ENCODE results near the gene GMDS. TPM values are rescaled to one million over a fixed set of nuclear protein-coding genes. Genes with fewer than 3 reads are reported as not detected.

Gene GMDS
- total RNA-seq, 3 donors from 2014 or later (not counting 1 experiment from before 2014, with no cell fraction given): 23.6 to 31.0 (median 26.4) TPM

GRCh38 chr6:1605004-1605892, 640.2 kb downstream of the GMDS start:
- 5% methylated on average over 65 of the region's 65 CpGs for WGBS (ENCODE audit: insufficient coverage)

DNA sequence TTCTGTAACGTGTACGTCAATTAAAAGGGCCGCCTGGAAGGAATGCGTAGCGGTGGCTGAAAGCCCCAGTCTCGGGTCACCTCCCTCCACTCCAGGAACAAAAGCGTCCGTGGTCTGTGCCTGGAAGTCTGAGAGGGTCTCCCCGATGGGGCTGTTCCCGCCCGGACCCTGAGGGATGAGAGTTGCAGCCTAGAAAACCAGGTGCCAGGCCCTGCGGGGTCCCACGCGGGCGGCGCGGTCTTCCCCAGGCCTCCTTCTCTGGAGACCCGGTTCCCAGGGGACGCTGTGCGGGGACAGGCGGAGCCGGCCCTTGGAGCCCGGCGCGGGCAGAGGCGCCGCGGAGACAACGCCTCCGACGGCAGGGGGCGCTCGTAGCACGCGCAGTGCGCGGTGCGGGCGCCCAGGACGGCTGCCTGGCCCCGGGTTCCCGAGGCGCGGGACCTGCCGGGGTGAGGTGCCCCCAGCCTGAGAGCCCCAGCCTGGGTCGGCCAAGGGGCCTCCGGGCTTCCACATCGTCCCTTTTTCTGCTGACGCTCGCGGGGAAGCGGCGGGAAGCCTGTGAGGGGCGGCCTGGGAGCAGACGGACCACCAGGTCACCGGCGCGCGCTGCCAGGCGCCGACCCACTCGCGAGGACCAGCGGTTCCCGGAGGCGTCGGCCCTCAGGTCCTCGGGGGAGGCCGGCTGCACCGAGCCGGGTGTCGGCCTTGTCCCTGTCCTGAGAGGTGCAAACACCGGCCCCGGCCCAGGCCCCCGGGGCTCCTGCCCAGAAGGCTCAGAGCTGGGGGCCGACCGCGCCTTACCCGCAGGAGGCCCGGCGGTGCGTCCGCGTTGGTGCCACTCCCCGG, 641.0 kb downstream of the GMDS start:
- Histone ChIP-seq H3K4me3 (ENCODE audit: low read length) (no peak overlapping the region), H3K4me1 (ENCODE audit: control insufficient read depth, insufficient read depth, low read length) (peaks cover 43% of the 10 kb centered on the region), H3K9me3 (ENCODE audit: control insufficient read depth, insufficient read depth, low read length) (no peaks in the 10 kb centered on the region), H3K27ac (ENCODE audit: low read length) (no peak overlapping the region), H3K27me3 (ENCODE audit: control insufficient read depth, insufficient read depth, low read length) (peaks cover 72% of the 10 kb centered on the region), H3K36me3 (ENCODE audit: control insufficient read depth, insufficient read depth, low read length) (no peaks in the 10 kb centered on the region)
- Mint-ChIP-seq H3K4me3 (no peak overlapping the region), H3K27ac (no peak overlapping the region), H3K4me1 (peaks cover 29 to 32% of the 10 kb centered on the region in 2 donors), H3K9me3 (no peaks in the 10 kb centered on the region), H3K27me3 (ENCODE audit: low read depth in 2 of 2) (peaks cover 69 to 76% of the 10 kb centered on the region in 2 donors), H3K36me3 (no peaks in the 10 kb centered on the region)
- WGBS (ENCODE audit: insufficient coverage): 2% methylated on average over 85 of the region's 85 CpGs
- intact Hi-C loops (cut with micrococcal nuclease): loop anchor here (1.0 to 2.0 kb wide), 4 partner anchors 500 to 1030 kb away; no protein-coding TSS in a partner anchor
- ATAC-seq (peak; percentile 77 to 84 (median 78)), DNase-seq (peak; percentile 73 to 83)
- TF ChIP-seq CTCF (IDR thresholded peaks at IDR 0.05): peak; percentile 93

More at GRCh38 chr6:1605004-1605892, 640.2 kb downstream of the GMDS start:
- Histone ChIP-seq H3K27me3 (ENCODE audit: control insufficient read depth, insufficient read depth, low read length) (peaks cover 72% of the 10 kb centered on the region), H3K27ac (ENCODE audit: low read length) (no peak overlapping the region), H3K4me3 (ENCODE audit: low read length) (no peak overlapping the region), H3K36me3 (ENCODE audit: control insufficient read depth, insufficient read depth, low read length) (no peaks in the 10 kb centered on the region), H3K9me3 (ENCODE audit: control insufficient read depth, insufficient read depth, low read length) (no peaks in the 10 kb centered on the region), H3K4me1 (ENCODE audit: control insufficient read depth, insufficient read depth, low read length) (peaks cover 43% of the 10 kb centered on the region)
- Mint-ChIP-seq H3K4me3 (peak overlapping the region; percentile 67), H3K27ac (no peak overlapping the region), H3K36me3 (no peaks in the 10 kb centered on the region), H3K9me3 (no peaks in the 10 kb centered on the region), H3K4me1 (peaks cover 29 to 32% of the 10 kb centered on the region in 2 donors), H3K27me3 (ENCODE audit: low read depth in 2 of 2) (peaks cover 61 to 67% of the 10 kb centered on the region in 2 donors)
- DNase-seq (peak in 1 of 2 donors; percentile 28), ATAC-seq (no peak)
- TF ChIP-seq CTCF (IDR thresholded peaks at IDR 0.05): no peak
- intact Hi-C loops (cut with micrococcal nuclease): loop anchor here (2.0 kb wide), 3 partner anchors 500 to 1030 kb away; no protein-coding TSS in a partner anchor

- no peak overlapping the region for H3K4me3 Mint-ChIP-seq
- DNase-seq (no peak), ATAC-seq (no peak)
- H3K4me1 ChIP-seq (ENCODE audit: control insufficient read depth, insufficient read depth, low read length): peaks cover 37% of the 10 kb centered on the region
- H3K4me3 ChIP-seq (ENCODE audit: low read length): no peak overlapping the region
- no peak for TF ChIP-seq CTCF (IDR thresholded peaks at IDR 0.05)
- no peaks in the 10 kb centered on the region for H3K9me3 Mint-ChIP-seq
- H3K27ac ChIP-seq (ENCODE audit: low read length): no peak overlapping the region
- WGBS (ENCODE audit: insufficient coverage): 69% methylated on average over 15 of the region's 15 CpGs
- no peaks in the 10 kb centered on the region for H3K36me3 Mint-ChIP-seq
- H3K36me3 ChIP-seq (ENCODE audit: control insufficient read depth, insufficient read depth, low read length): no peaks in the 10 kb centered on the region
- intact Hi-C loops (cut with micrococcal nuclease): loop anchor here (1.0 to 2.0 kb wide), 4 partner anchors 501 to 1031 kb away; no protein-coding TSS in a partner anchor
- no peaks in the 10 kb centered on the region for H3K9me3 ChIP-seq (ENCODE audit: control insufficient read depth, insufficient read depth, low read length)
- peaks cover 27 to 31% of the 10 kb centered on the region in 2 donors for H3K4me1 Mint-ChIP-seq
- no peak overlapping the region for H3K27ac Mint-ChIP-seq
- H3K27me3 Mint-ChIP-seq (ENCODE audit: low read depth in 2 of 2): peaks cover 72 to 77% of the 10 kb centered on the region in 2 donors
- H3K27me3 ChIP-seq (ENCODE audit: control insufficient read depth, insufficient read depth, low read length): peaks cover 68% of the 10 kb centered on the region
These were observed 641.7 kb downstream of the GMDS start for GRCh38 chr6:1603708-1604107.
